Liver (tissue), 9 donors: ENCODE results near the gene SLIT1. TPM values are rescaled to one million over a fixed set of nuclear protein-coding genes. Genes with fewer than 3 reads are reported as not detected.

Source experiments
- DNase-seq: peaks from one replicate; pipeline ENCODE4 v3.0.0-alpha.2; 2017; ENCODE audit warnings: low spot score
- H3K27ac ChIP-seq, 2 donors: one replicate each; pipeline ENCODE4 v1.7.0; 2013; ENCODE audit warnings: inconsistent platforms in 2 of 2, low read length in 2 of 2, control low read depth in 1 of 2, low read depth in 1 of 2, mild to moderate bottlenecking in 1 of 2
- H3K27me3 ChIP-seq, 4 donors: one replicate each; pipeline versions ENCODE4 v1.6.1 to v1.7.0; 2013; ENCODE audit warnings: low read length in 3 of 4, inconsistent platforms in 1 of 4, mild to moderate bottlenecking in 1 of 4, moderate library complexity in 1 of 4; ENCODE audit not compliant: control insufficient read depth in 4 of 4, insufficient read depth in 4 of 4
- H3K36me3 ChIP-seq, 4 donors: one replicate each; pipeline versions ENCODE4 v1.6.1 to v1.7.0; 2013; ENCODE audit warnings: low read length in 3 of 4, mild to moderate bottlenecking in 3 of 4, low read depth in 1 of 4, moderate library complexity in 1 of 4; ENCODE audit not compliant: control insufficient read depth in 4 of 4, insufficient read depth in 3 of 4
- H3K4me1 ChIP-seq, 4 donors: one replicate each; pipeline versions ENCODE4 v1.6.1 to v1.7.0; 2013; ENCODE audit warnings: low read length in 3 of 4, mild to moderate bottlenecking in 3 of 4, moderate library complexity in 1 of 4; ENCODE audit not compliant: control insufficient read depth in 4 of 4, insufficient read depth in 4 of 4
- H3K4me3 ChIP-seq, 3 donors: one replicate each; pipeline versions ENCODE4 v1.6.1 to v1.7.0; 2013; ENCODE audit warnings: low read length in 3 of 3, control low read depth in 1 of 3, low read depth in 1 of 3, mild to moderate bottlenecking in 1 of 3
- H3K9ac ChIP-seq, 2 donors: one replicate each; pipeline ENCODE4 v1.7.0; 2013; ENCODE audit warnings: low read length in 2 of 2, mild to moderate bottlenecking in 2 of 2, moderate library complexity in 2 of 2, control low read depth in 1 of 2, low read depth in 1 of 2
- H3K9me3 ChIP-seq, 4 donors: one replicate each; pipeline versions ENCODE4 v1.6.1 to v1.7.0; 2013; ENCODE audit warnings: low read length in 3 of 4; ENCODE audit not compliant: control insufficient read depth in 4 of 4
- EGR1 ChIP-seq, 2 donors: IDR thresholded peaks; 2 replicates each; pipeline ENCODE4 v1.6.1; 2016 to 2018; ENCODE audit warnings: antibody characterized with exemption in 2 of 2, low read depth in 2 of 2
- FOXA1 ChIP-seq: IDR thresholded peaks from 2 replicates; pipeline ENCODE4 v1.6.1; 2016; ENCODE audit warnings: antibody characterized with exemption
- FOXA2 ChIP-seq: IDR thresholded peaks from 2 replicates; pipeline ENCODE4 v1.6.1; 2016; ENCODE audit warnings: antibody characterized with exemption
- GABPA ChIP-seq, 2 donors: IDR thresholded peaks in 1 of 2; conservative IDR thresholded peaks in 1 of 2; 2 replicates each; pipeline ENCODE4 v1.6.1; 2016; ENCODE audit warnings: antibody characterized with exemption in 2 of 2, mild to moderate bottlenecking in 1 of 2, moderate library complexity in 1 of 2
- HNF4A ChIP-seq, 2 donors: conservative IDR thresholded peaks; 2 replicates each; pipeline ENCODE4 v1.6.1; 2016; ENCODE audit warnings: antibody characterized with exemption in 2 of 2, mild to moderate bottlenecking in 2 of 2
- JUND ChIP-seq, 2 donors: IDR thresholded peaks; 2 replicates each; pipeline ENCODE4 v1.6.1; 2016; ENCODE audit warnings: antibody characterized with exemption in 2 of 2
- NR2F2 ChIP-seq: IDR thresholded peaks from 2 replicates; pipeline ENCODE4 v1.6.1; 2016; ENCODE audit warnings: antibody characterized with exemption
- RAD21 ChIP-seq, 2 donors: IDR thresholded peaks; 2 replicates each; pipeline ENCODE4 v1.6.1; 2016; ENCODE audit warnings: antibody characterized with exemption in 2 of 2, mild to moderate bottlenecking in 2 of 2
- RXRA ChIP-seq, 2 donors: IDR thresholded peaks; 2 replicates each; pipeline ENCODE4 v1.6.1; 2017 to 2018; ENCODE audit warnings: antibody characterized with exemption in 2 of 2, mild to moderate bottlenecking in 1 of 2
- TAF1 ChIP-seq: conservative IDR thresholded peaks from 2 replicates; pipeline ENCODE4 v1.6.1; 2016; ENCODE audit warnings: antibody characterized with exemption, mild to moderate bottlenecking
- YY1 ChIP-seq: IDR thresholded peaks from 2 replicates; pipeline ENCODE4 v1.6.1; 2016; ENCODE audit warnings: antibody characterized with exemption, mild to moderate bottlenecking
- WGBS: extraction: QIAGEN DNeasy Blood & Tissue Kit; methylation state at CpG from one replicate; pipeline ENCODE4 v1.1.7; 2013; 5-methylcytosine and 5-hydroxymethylcytosine counted together
- polyA plus RNA-seq, 2 donors: library from polyadenylated mRNA; stranded (reverse) in 1 of 2; unstranded in 1 of 2; fragments of 200-250 nt in 1 of 2; fragments of >200 nt in 1 of 2; fragmentation: Nextera tagmentation in 1 of 2; extraction: Ambion mirVana in 1 of 2; gene quantifications; one replicate each; pipeline versions ENCODE4 v1.2.1 to v1.2.3, GENCODE V29; 2013 to 2015
- total RNA-seq, 2 donors: library from RNA; depleted of rRNA; stranded (reverse); fragments of >200 nt; gene quantifications; one replicate each; pipeline ENCODE4 v1.2.3, GENCODE V29; 2014
- TF ChIP-seq, protein P1 (sequence below): IDR thresholded peaks from 2 replicates; pipeline ENCODE4 v1.6.1; 2016; ENCODE audit warnings: antibody characterized with exemption
- TF ChIP-seq, protein P2 (sequence below): IDR thresholded peaks from 2 replicates; pipeline ENCODE4 v1.6.1; 2016; ENCODE audit warnings: antibody characterized with exemption, mild to moderate bottlenecking
- TF ChIP-seq, protein P3 (sequence below): fragments of 150-350 bp; IDR thresholded peaks from 2 replicates; pipeline ENCODE4 v1.5.1; 2017; ENCODE audit warnings: improper control_type of control experiment, low read depth, low read length; ENCODE audit not compliant: missing input control
- TF ChIP-seq, protein P4 (sequence below): IDR thresholded peaks from 2 replicates; pipeline ENCODE4 v1.6.1; 2016; ENCODE audit warnings: antibody characterized with exemption
- TF ChIP-seq, protein P5 (sequence below): IDR thresholded peaks from 2 replicates; pipeline ENCODE4 v1.6.1; 2016; ENCODE audit warnings: antibody characterized with exemption
- donor health status: healthy.
- donor health status: healthy.
- donor health status: healthy.
- donor health status: healthy.
- donor health status: healthy.

The SLIT1 gene
- total and polyA plus RNA-seq, 4 donors, result under 0.01 to 0.14 (median 0.06) TPM

DNA sequence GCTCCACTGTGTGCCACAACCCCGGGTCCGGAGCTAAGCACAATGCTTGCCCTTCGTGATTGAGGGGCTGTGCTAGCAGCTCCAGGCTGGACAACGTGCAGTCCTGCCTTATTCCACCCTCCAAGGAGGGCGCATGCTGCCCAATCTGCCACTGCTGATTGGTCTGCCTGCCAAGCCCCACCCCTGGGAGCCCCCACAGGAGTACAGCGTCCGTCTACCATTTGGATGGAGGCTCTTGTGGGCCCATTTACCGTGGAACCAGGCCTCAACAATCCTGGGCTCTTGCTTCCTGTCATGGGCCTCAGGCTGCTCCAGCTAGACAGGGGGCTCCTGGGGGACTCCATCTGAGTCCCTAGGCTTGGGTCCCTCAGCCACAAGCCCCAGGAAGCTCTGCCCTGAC lies 173.3 kb downstream of the SLIT1 start:
- TF ChIP-seq HNF4A (conservative IDR thresholded peaks at IDR 0.05) (no peak), GABPA (IDR thresholded peaks at IDR 0.05 in 1 of 2, conservative IDR thresholded peaks at IDR 0.05 in 1 of 2) (no peak), FOXA1 (no peak), RAD21 (IDR thresholded peaks at IDR 0.05) (no peak), FOXA2 (no peak)
- TF ChIP-seq, protein P1, sequence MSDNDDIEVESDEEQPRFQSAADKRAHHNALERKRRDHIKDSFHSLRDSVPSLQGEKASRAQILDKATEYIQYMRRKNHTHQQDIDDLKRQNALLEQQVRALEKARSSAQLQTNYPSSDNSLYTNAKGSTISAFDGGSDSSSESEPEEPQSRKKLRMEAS, result no peak
- TF ChIP-seq, protein P2, sequence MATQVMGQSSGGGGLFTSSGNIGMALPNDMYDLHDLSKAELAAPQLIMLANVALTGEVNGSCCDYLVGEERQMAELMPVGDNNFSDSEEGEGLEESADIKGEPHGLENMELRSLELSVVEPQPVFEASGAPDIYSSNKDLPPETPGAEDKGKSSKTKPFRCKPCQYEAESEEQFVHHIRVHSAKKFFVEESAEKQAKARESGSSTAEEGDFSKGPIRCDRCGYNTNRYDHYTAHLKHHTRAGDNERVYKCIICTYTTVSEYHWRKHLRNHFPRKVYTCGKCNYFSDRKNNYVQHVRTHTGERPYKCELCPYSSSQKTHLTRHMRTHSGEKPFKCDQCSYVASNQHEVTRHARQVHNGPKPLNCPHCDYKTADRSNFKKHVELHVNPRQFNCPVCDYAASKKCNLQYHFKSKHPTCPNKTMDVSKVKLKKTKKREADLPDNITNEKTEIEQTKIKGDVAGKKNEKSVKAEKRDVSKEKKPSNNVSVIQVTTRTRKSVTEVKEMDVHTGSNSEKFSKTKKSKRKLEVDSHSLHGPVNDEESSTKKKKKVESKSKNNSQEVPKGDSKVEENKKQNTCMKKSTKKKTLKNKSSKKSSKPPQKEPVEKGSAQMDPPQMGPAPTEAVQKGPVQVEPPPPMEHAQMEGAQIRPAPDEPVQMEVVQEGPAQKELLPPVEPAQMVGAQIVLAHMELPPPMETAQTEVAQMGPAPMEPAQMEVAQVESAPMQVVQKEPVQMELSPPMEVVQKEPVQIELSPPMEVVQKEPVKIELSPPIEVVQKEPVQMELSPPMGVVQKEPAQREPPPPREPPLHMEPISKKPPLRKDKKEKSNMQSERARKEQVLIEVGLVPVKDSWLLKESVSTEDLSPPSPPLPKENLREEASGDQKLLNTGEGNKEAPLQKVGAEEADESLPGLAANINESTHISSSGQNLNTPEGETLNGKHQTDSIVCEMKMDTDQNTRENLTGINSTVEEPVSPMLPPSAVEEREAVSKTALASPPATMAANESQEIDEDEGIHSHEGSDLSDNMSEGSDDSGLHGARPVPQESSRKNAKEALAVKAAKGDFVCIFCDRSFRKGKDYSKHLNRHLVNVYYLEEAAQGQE, result no peak
- TF ChIP-seq, protein P3, sequence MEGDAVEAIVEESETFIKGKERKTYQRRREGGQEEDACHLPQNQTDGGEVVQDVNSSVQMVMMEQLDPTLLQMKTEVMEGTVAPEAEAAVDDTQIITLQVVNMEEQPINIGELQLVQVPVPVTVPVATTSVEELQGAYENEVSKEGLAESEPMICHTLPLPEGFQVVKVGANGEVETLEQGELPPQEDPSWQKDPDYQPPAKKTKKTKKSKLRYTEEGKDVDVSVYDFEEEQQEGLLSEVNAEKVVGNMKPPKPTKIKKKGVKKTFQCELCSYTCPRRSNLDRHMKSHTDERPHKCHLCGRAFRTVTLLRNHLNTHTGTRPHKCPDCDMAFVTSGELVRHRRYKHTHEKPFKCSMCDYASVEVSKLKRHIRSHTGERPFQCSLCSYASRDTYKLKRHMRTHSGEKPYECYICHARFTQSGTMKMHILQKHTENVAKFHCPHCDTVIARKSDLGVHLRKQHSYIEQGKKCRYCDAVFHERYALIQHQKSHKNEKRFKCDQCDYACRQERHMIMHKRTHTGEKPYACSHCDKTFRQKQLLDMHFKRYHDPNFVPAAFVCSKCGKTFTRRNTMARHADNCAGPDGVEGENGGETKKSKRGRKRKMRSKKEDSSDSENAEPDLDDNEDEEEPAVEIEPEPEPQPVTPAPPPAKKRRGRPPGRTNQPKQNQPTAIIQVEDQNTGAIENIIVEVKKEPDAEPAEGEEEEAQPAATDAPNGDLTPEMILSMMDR, result no peak
- TF ChIP-seq, protein P4, sequence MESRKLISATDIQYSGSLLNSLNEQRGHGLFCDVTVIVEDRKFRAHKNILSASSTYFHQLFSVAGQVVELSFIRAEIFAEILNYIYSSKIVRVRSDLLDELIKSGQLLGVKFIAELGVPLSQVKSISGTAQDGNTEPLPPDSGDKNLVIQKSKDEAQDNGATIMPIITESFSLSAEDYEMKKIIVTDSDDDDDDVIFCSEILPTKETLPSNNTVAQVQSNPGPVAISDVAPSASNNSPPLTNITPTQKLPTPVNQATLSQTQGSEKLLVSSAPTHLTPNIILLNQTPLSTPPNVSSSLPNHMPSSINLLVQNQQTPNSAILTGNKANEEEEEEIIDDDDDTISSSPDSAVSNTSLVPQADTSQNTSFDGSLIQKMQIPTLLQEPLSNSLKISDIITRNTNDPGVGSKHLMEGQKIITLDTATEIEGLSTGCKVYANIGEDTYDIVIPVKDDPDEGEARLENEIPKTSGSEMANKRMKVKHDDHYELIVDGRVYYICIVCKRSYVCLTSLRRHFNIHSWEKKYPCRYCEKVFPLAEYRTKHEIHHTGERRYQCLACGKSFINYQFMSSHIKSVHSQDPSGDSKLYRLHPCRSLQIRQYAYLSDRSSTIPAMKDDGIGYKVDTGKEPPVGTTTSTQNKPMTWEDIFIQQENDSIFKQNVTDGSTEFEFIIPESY, result no peak
- WGBS, result 93% methylated on average over 8 of the region's 8 CpGs
- Histone ChIP-seq H3K9me3 (peaks cover 0 to 2% (median under 1%) of the 10 kb centered on the region in 4 donors), H3K4me1 (no peaks in the 10 kb centered on the region), H3K27ac (no peak overlapping the region), H3K4me3 (no peak overlapping the region), H3K36me3 (no peaks in the 10 kb centered on the region), H3K9ac (no peak overlapping the region), H3K27me3 (no peaks in the 10 kb centered on the region)
- DNase-seq, result no peak

DNA sequence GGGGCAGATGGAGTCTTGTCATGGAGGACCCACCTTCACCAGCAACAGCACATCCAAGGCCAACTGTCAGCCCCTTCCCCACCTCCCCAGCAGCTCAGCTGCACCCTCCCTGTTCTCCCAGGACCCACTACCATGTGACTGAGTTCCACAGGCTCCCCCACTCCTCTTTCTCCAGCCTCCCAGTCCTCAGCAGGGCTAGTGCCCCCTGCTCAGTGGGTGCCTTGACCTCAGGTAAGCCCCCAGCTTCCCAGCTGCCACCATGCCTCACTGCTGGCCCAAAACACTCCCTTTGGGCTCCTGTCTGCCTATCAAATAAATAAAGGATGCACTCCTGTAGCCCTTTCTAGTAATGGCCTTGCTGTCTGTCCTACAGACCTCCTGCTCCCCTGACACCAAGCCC lies 174.4 kb downstream of the SLIT1 start:
- Histone ChIP-seq H3K36me3 (no peaks in the 10 kb centered on the region), H3K9ac (no peak overlapping the region), H3K27me3 (no peaks in the 10 kb centered on the region), H3K27ac (no peak overlapping the region), H3K4me3 (no peak overlapping the region), H3K4me1 (peaks cover 0 to 2% (median 0%) of the 10 kb centered on the region in 4 donors), H3K9me3 (peaks cover 0 to 3% (median under 1%) of the 10 kb centered on the region in 4 donors)
- no peak for DNase-seq
- TF ChIP-seq HNF4A (conservative IDR thresholded peaks at IDR 0.05), result no peak
- TF ChIP-seq YY1, result no peak
- TF ChIP-seq, protein P2, result no peak
- no peak for TF ChIP-seq FOXA1
- no peak for TF ChIP-seq RXRA (IDR thresholded peaks at IDR 0.05)
- no peak for TF ChIP-seq FOXA2
- TF ChIP-seq TAF1, result no peak
- TF ChIP-seq, protein P5, sequence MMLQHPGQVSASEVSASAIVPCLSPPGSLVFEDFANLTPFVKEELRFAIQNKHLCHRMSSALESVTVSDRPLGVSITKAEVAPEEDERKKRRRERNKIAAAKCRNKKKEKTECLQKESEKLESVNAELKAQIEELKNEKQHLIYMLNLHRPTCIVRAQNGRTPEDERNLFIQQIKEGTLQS, result no peak
- TF ChIP-seq EGR1 (IDR thresholded peaks at IDR 0.05; ENCODE audit: low read depth in 2 of 2), result no peak
- no peak for TF ChIP-seq GABPA (IDR thresholded peaks at IDR 0.05 in 1 of 2, conservative IDR thresholded peaks at IDR 0.05 in 1 of 2)
- TF ChIP-seq RAD21 (IDR thresholded peaks at IDR 0.05), result no peak
- TF ChIP-seq, protein P4, result no peak
- TF ChIP-seq JUND (IDR thresholded peaks at IDR 0.05), result no peak
- no peak for TF ChIP-seq NR2F2
